Adrenal gland (tissue), 12 donors: ENCODE data around the gene IL1B. TPM values are rescaled to one million over a fixed set of nuclear protein-coding genes. Genes with fewer than 3 reads are reported as not detected.

ENCODE experiments used
- DNase-seq, 7 donors: peaks; one replicate each; pipeline ENCODE4 v3.0.0-alpha.2; 2019 to 2020
- H3K27ac ChIP-seq, 5 donors: fragments of 200-600 bp; sonication (generic) in 4 of 5; 1 replicate in 3 of 5; 2 replicates in 2 of 5; pipeline versions ENCODE4 v1.5.1 to v1.8.0; 2016 to 2020; ENCODE audit warnings: mild to moderate bottlenecking in 1 of 5
- H3K27me3 ChIP-seq: fragments of 200-600 bp; 2 replicates; pipeline ENCODE4 v1.8.0; 2021
- H3K36me3 ChIP-seq, 2 donors: fragments of 200-600 bp; replicated peaks in 1 of 2; 1 replicate in 1 of 2; 2 replicates in 1 of 2; pipeline versions ENCODE4 v1.5.1 to v1.8.0; 2018 to 2022
- H3K4me1 ChIP-seq, 2 donors: fragments of 200-600 bp; replicated peaks in 1 of 2; 1 replicate in 1 of 2; 2 replicates in 1 of 2; pipeline versions ENCODE4 v1.5.1 to v1.8.0; 2018 to 2021
- H3K4me3 ChIP-seq, 4 donors: fragments of 200-600 bp; sonication (generic) in 3 of 4; one replicate each; pipeline ENCODE4 v1.5.1; 2016 to 2018
- H3K9me3 ChIP-seq, 3 donors: fragments of 200-600 bp; sonication (generic) in 1 of 3; replicated peaks in 1 of 3; 1 replicate in 2 of 3; 2 replicates in 1 of 3; pipeline versions ENCODE4 v1.5.1 to v1.8.0; 2016 to 2021
- CTCF ChIP-seq, 6 experiments: fragments of 450-650 bp in 4 of 6; fragments of 200-600 bp in 2 of 6; sonication (generic) in 1 of 6; IDR thresholded peaks; 1 replicate in 5 of 6; 2 replicates in 1 of 6; pipeline versions ENCODE4 v1.5.1 to v1.8.0; 2016 to 2021; ENCODE audit warnings: antibody characterized with exemption in 6 of 6, mild to moderate bottlenecking in 2 of 6, moderate library complexity in 1 of 6
- POLR2A ChIP-seq, 2 donors: fragments of 450-650 bp; IDR thresholded peaks; one replicate each; pipeline ENCODE4 v1.6.1; 2017; ENCODE audit warnings: antibody characterized with exemption in 2 of 2, mild to moderate bottlenecking in 2 of 2, moderate library complexity in 1 of 2
- WGBS, 4 donors: extraction: QIAGEN DNeasy Blood & Tissue Kit in 2 of 4; methylation state at CpG; one replicate each; pipeline versions ENCODE4 v1.1.5 to v1.1.7; 2013 to 2017; 5-methylcytosine and 5-hydroxymethylcytosine counted together
- intact Hi-C, 2 donors: fragments of 100-400 bp; cut with DNase I; formaldehyde crosslinking; loops; one replicate each; pipeline versions ENCODE4 v1.14.1 to v1.15.0; 2022 to 2023
- polyA plus RNA-seq, 3 donors: library from polyadenylated mRNA; stranded (reverse); fragments of 200-250 nt in 2 of 3; fragments of 350-450 nt in 1 of 3; fragmentation: Illumina TruSeq in 1 of 3; extraction: RNeasy Lipid Tissue Mini Kit (QIAGEN cat#74804) in 1 of 3; gene quantifications; one replicate each; pipeline ENCODE4 v1.2.3, GENCODE V29; 2013 to 2014
- total RNA-seq, 9 donors: library from RNA; depleted of rRNA in 4 of 9; stranded (reverse); fragments of >200 nt in 4 of 9; fragments of 120-200 nt in 1 of 9; fragmentation: NEBNext Ultra II Directional in 1 of 9; extraction: Animal tissue kit (Norgen Biotek cat#: 25700) in 1 of 9; gene quantifications; one replicate each; pipeline versions ENCODE4 v1.1.0 to v1.2.4, GENCODE V29; 2013 to 2023
- donor health status: healthy with polysubstance abuse.
- donor health status: Bipolar disorder and iron deficiency.
- donor health status: DM: yes; HTN: yes; CAD: no.
- donor health status: DM: no; HTN: no; CAD: no.
- donor health status: DM: no; HTN: no; CAD: no.
- donor health status: DM: yes; HTN: yes; CAD: no.

Gene IL1B
- total and polyA plus RNA-seq, 12 donors = 0.44 to 5.9 (median 1.5) TPM; not detected in 1

DNA sequence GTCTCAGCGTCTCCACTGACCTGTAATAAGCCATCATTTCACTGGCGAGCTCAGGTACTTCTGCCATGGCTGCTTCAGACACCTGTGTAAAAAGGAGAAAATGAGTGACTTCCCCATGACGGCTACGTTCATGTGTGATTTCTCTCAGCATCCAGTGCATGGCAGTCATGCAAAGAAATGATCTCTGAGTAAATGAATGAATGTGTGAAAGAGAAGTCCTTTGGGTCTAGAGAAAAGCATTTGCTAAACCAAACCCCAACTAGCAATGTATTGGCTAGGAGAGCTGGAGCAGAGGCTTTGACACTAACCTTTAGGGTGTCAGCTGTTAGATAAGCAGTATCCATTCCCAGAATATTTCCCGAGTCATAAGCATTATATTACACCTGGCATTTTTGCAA is 417 bp downstream of the IL1B start:
- Histone ChIP-seq H3K9me3 (no peaks in the 10 kb centered on the region), H3K27me3 (no peaks in the 10 kb centered on the region), H3K4me3 (no peak overlapping the region), H3K4me1 (peaks cover 3 to 5% of the 10 kb centered on the region in 2 donors), H3K27ac (no peak overlapping the region), H3K36me3 (no peaks in the 10 kb centered on the region)
- DNase-seq = no peak
- WGBS, 4 donors = 67 to 81% (median 74%) methylated on average over 5 of the region's 5 CpGs
- intact Hi-C loops = no loop called here
- TF ChIP-seq POLR2A (IDR thresholded peaks at IDR 0.05) (no peak), CTCF (IDR thresholded peaks at IDR 0.05) (no peak)

DNA sequence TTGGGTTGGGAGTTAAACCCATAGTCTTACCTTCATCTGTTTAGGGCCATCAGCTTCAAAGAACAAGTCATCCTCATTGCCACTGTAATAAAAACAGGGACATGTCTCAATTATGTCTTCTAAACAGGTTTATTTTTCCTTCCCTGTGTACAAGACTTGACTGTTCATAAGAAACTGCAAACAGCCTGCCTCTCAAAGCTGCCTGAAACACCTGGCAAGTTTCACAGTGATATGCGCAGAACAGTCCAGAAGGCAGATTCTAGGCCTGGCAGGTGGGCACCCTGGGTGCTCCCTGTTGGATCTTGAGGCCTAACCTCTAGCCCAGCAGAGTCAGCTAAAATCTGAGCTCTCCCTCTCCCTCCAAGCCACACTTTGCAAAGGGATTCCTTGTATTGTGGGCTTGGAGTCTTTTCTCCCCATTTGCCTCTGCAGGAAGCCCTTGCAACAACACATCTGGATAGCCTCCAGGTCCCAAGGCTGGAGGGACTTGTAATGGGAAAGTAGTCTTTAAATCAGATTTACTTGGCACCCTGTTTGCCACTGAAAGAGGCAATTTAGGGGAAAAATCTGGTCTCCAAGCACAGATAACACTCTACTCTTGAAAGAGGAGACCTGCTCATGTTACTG is 930 bp downstream of the IL1B start:
- TF ChIP-seq CTCF (IDR thresholded peaks at IDR 0.05) (no peak), POLR2A (IDR thresholded peaks at IDR 0.05) (no peak)
- intact Hi-C loops = no loop called here
- Histone ChIP-seq H3K4me3 (no peak overlapping the region), H3K36me3 (no peaks in the 10 kb centered on the region), H3K9me3 (no peaks in the 10 kb centered on the region), H3K27me3 (no peaks in the 10 kb centered on the region), H3K4me1 (peaks cover 3 to 5% of the 10 kb centered on the region in 2 donors), H3K27ac (no peak overlapping the region)
- no peak for DNase-seq
- WGBS, 4 donors = 88 to 96% (median 89%) methylated on average over 1 of the region's 1 CpG

GRCh38 chr2:112835061-112835501 is 1.5 kb downstream of the IL1B start:
- WGBS, 4 donors = 73 to 93% (median 86%) methylated on average over 1 of the region's 1 CpG

DNA sequence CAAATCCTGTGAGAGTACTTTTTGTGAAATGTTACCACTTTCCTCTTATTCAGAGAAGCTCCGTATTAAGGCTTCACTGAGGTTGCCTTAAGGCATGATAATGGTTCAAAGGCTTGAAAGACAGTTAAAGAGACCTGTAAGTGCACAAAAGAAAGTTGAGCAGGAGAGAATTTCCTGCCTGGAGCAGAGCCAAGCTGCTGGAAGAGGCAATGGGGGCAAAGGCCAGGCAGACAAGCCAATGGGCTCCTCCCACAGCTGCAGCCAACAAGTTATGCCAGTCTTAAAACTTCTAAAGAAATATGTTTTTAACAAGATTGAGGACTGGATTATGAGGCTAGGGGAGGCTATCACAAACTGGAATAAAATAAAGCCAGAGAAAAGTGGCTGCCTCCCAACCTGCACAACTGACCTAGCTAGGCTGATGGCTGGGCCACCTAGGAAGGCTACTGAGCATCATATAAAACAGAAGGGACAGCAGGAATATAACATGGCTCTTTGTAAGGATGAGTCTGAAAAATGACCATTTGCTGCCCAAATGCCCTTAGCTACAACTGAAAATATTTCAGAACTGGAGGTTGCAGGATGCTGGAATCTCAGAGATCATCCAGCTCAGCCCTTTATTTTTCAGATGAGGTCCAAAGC is 2.1 kb downstream of the IL1B start:
- intact Hi-C loops = no loop called here
- Histone ChIP-seq H3K4me1 (peaks cover 3 to 5% of the 10 kb centered on the region in 2 donors), H3K27me3 (no peaks in the 10 kb centered on the region), H3K27ac (no peak overlapping the region), H3K4me3 (no peak overlapping the region), H3K9me3 (no peaks in the 10 kb centered on the region), H3K36me3 (no peaks in the 10 kb centered on the region)
- TF ChIP-seq CTCF (IDR thresholded peaks at IDR 0.05) = no peak
- no peak for DNase-seq
- 75 to 87% (median 81%) methylated on average over 1 of the region's 1 CpG for WGBS, 4 donors

More at GRCh38 chr2:112835061-112835501, 1.5 kb downstream of the IL1B start:
- no peak overlapping the region for H3K27ac ChIP-seq
- intact Hi-C loops = no loop called here
- H3K9me3 ChIP-seq = no peaks in the 10 kb centered on the region
- DNase-seq = no peak
- H3K36me3 ChIP-seq = no peaks in the 10 kb centered on the region
- peaks cover 3 to 5% of the 10 kb centered on the region in 2 donors for H3K4me1 ChIP-seq
- H3K27me3 ChIP-seq = no peaks in the 10 kb centered on the region
- no peak overlapping the region for H3K4me3 ChIP-seq
- no peak for TF ChIP-seq POLR2A (IDR thresholded peaks at IDR 0.05)
- TF ChIP-seq CTCF (IDR thresholded peaks at IDR 0.05) = no peak
